ENCODE data around the gene ZNF311.
A peak's percentile ranks its signal among the peaks of the same experiment; 100 is the strongest.

The ZNF311 gene

DNA sequence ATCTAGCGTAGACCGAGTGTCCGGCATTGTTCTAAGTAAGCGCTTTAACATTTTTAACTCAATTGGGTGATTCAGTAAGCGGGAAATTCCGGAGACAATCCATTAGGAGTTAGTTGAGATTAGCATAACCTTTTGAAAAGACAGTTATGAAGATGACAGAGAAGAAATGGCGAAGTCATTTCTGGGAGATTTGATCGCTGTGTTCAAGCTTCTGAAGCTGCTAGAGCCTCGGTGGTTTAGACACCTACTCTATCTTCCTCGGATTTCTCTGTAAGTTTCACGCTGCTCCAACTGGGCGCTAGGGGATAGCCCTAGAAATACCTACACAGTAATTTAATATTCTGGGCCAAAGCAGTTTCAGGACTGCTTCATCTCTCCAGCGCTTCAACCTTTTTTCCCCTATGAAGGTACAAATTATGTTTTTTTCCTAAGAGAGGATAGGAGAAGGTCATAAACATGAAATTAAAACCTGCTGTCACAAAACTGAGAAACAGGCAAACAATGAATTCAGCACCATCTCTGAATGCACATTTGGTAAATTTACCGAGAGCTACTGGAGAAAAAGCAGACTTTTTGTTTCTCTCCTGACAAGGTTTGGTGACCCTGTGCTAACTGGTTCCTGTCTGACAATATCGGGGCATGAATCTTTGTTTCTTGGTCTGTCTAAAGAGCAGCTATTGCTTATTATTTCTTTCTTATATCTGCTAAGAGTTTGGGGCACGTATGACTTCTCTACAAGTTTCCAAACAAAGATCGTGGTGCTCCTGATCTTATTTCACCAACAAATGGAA lies 22.4 kb downstream of the ZNF311 start:
- Histone ChIP-seq H3K4me3 (ENCODE audit: low read length) (peak overlapping the region; percentile 93), H3K79me2 (ENCODE audit: control insufficient read depth, low read length) (no peaks in the 10 kb centered on the region), H3K9me2 (replicated peaks; ENCODE audit: control insufficient read depth, low read length) (no peaks in the 10 kb centered on the region), H4K20me1 (ENCODE audit: control insufficient read depth, insufficient read depth, low read depth, low read length) (no peaks in the 10 kb centered on the region), H3F3A (ENCODE audit: control insufficient read depth, insufficient read depth) (peaks cover 5% of the 10 kb centered on the region; the same call in 1 of the 2 replicates), H3K9me3 (ENCODE audit: control insufficient read depth, insufficient read depth, low read length) (no peaks in the 10 kb centered on the region), H3K27ac (ENCODE audit: low read depth, low read length) (no peak overlapping the region), H3K4me2 (ENCODE audit: low read length) (peak overlapping the region; percentile 75), H3K27me3 (ENCODE audit: control insufficient read depth, low read length) (peaks cover 17% of the 10 kb centered on the region), H3K4me1 (ENCODE audit: control insufficient read depth, low read length) (peaks cover 20% of the 10 kb centered on the region), H3K36me3 (ENCODE audit: control insufficient read depth, low read length) (no peaks in the 10 kb centered on the region)
- TF ChIP-seq, protein P1, sequence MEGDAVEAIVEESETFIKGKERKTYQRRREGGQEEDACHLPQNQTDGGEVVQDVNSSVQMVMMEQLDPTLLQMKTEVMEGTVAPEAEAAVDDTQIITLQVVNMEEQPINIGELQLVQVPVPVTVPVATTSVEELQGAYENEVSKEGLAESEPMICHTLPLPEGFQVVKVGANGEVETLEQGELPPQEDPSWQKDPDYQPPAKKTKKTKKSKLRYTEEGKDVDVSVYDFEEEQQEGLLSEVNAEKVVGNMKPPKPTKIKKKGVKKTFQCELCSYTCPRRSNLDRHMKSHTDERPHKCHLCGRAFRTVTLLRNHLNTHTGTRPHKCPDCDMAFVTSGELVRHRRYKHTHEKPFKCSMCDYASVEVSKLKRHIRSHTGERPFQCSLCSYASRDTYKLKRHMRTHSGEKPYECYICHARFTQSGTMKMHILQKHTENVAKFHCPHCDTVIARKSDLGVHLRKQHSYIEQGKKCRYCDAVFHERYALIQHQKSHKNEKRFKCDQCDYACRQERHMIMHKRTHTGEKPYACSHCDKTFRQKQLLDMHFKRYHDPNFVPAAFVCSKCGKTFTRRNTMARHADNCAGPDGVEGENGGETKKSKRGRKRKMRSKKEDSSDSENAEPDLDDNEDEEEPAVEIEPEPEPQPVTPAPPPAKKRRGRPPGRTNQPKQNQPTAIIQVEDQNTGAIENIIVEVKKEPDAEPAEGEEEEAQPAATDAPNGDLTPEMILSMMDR (IDR thresholded peaks at IDR 0.05; ENCODE audit: low read depth, low read length, poor library complexity, severe bottlenecking): no peak

DNA sequence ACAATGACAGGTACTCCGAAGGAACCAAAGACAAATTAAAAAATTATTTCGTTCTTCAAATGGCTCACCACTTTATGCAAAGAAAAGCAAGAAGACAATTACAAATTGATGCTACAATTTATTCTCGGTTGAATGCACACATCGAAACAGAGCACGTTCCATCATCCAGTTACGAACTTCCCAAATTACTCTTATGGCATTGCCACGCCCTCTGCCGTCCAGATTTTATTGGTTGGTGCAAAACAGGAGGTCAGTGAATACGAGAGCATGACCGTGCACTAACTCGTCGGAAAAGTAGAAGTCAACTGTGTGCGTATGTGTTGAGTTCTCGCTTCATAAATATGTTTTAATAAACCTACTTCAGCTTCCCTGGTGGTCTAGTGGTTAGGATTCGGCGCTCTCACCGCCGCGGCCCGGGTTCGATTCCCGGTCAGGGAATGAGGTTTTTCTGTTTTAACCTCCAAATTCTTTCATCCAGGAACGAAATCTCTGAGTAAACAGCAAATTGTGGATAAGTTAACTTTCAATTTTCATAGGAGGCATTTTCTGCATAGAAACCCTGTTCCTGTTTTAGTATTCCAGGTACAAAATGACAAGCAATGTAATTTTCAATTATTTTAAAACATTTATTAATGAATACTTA lies 23.2 kb downstream of the ZNF311 start:
- no peaks in the 10 kb centered on the region for H3K9me3 ChIP-seq (ENCODE audit: control insufficient read depth, insufficient read depth, low read length)
- TF ChIP-seq, protein P1 (IDR thresholded peaks at IDR 0.05; ENCODE audit: low read depth, low read length, poor library complexity, severe bottlenecking): no peak
- TF ChIP-seq EZH2phosphoT487 (IDR thresholded peaks at IDR 0.05; ENCODE audit: borderline replicate concordance, low read length): no peak
- no peak overlapping the region for H3K27ac ChIP-seq (ENCODE audit: low read depth, low read length)
- no peaks in the 10 kb centered on the region for H3K79me2 ChIP-seq (ENCODE audit: control insufficient read depth, low read length)
- H4K20me1 ChIP-seq (ENCODE audit: control insufficient read depth, insufficient read depth, low read depth, low read length): no peaks in the 10 kb centered on the region
- peaks cover 17% of the 10 kb centered on the region for H3K27me3 ChIP-seq (ENCODE audit: control insufficient read depth, low read length)
- peak overlapping the region; percentile 93 for H3K4me3 ChIP-seq (ENCODE audit: low read length)
- H3K4me2 ChIP-seq (ENCODE audit: low read length): peak overlapping the region; percentile 75
- peaks cover 22% of the 10 kb centered on the region for H3K4me1 ChIP-seq (ENCODE audit: control insufficient read depth, low read length)
- no peaks in the 10 kb centered on the region for H3K9me2 ChIP-seq (replicated peaks; ENCODE audit: control insufficient read depth, low read length)
- no peaks in the 10 kb centered on the region for H3K36me3 ChIP-seq (ENCODE audit: control insufficient read depth, low read length)
- peaks cover 5% of the 10 kb centered on the region; the same call in 1 of the 2 replicates for H3F3A ChIP-seq (ENCODE audit: control insufficient read depth, insufficient read depth)

- no peaks in the 10 kb centered on the region for H4K20me1 ChIP-seq (ENCODE audit: control insufficient read depth, insufficient read depth, low read depth, low read length)
- peak overlapping the region; percentile 40 for H3K27ac ChIP-seq (ENCODE audit: low read depth, low read length)
- H3K27me3 ChIP-seq (ENCODE audit: control insufficient read depth, low read length): peaks cover 17% of the 10 kb centered on the region
- H3K9me2 ChIP-seq (replicated peaks; ENCODE audit: control insufficient read depth, low read length): no peaks in the 10 kb centered on the region
- TF ChIP-seq, protein P1 (IDR thresholded peaks at IDR 0.05; ENCODE audit: low read depth, low read length, poor library complexity, severe bottlenecking): no peak
- TF ChIP-seq EZH2phosphoT487 (IDR thresholded peaks at IDR 0.05; ENCODE audit: borderline replicate concordance, low read length): no peak
- H3F3A ChIP-seq (ENCODE audit: control insufficient read depth, insufficient read depth): peaks cover 5% of the 10 kb centered on the region; the same call in 1 of the 2 replicates
- peak overlapping the region; percentile 75 for H3K4me2 ChIP-seq (ENCODE audit: low read length)
- H3K9me3 ChIP-seq (ENCODE audit: control insufficient read depth, insufficient read depth, low read length): no peaks in the 10 kb centered on the region
- peaks cover 22% of the 10 kb centered on the region for H3K4me1 ChIP-seq (ENCODE audit: control insufficient read depth, low read length)
- H3K79me2 ChIP-seq (ENCODE audit: control insufficient read depth, low read length): no peaks in the 10 kb centered on the region
- no peaks in the 10 kb centered on the region for H3K36me3 ChIP-seq (ENCODE audit: control insufficient read depth, low read length)
- peak overlapping the region; percentile 93 for H3K4me3 ChIP-seq (ENCODE audit: low read length)
Observed at GRCh38 chr6:28981431-28981832, 23.7 kb downstream of the ZNF311 start.
